Neural cell (in vitro differentiated cells): ENCODE results near the gene NUSAP1. TPM values are rescaled to one million over a fixed set of nuclear protein-coding genes. Genes with fewer than 3 reads are reported as not detected.
"Not testable (repeated sequence)": the region's sequence is repeated elsewhere in the genome, so short reads cannot be mapped to it uniquely, and the experiment has no call there.

ENCODE experiments used
- H2AFZ ChIP-seq: fragments of 200-600, 300-800 bp; sonication (generic), shearing (Covaris generic); 2 replicates; pipeline ENCODE4 v1.6.0; 2014; ENCODE audit warnings: low read depth, mild to moderate bottlenecking, antibody characterized with exemption, low read length, moderate library complexity
- H3F3A ChIP-seq: fragments of 200-600 bp; shearing (Covaris generic); 2 replicates; pipeline ENCODE4 v1.6.1; 2016; ENCODE audit warnings: mild to moderate bottlenecking, moderate library complexity, mixed read lengths, antibody characterized with exemption, low read length; ENCODE audit not compliant: insufficient read depth, poor library complexity, severe bottlenecking
- H3K27ac ChIP-seq: fragments of 200-600, 300-800 bp; sonication (generic), shearing (Covaris generic); 2 replicates; pipeline ENCODE4 v1.5.1; 2014; ENCODE audit warnings: mild to moderate bottlenecking, low read length, moderate library complexity
- H3K27me3 ChIP-seq: fragments of 300-800, 200-600 bp; sonication (generic), shearing (Covaris generic); 2 replicates; pipeline ENCODE4 v1.6.0; 2014; ENCODE audit warnings: mild to moderate bottlenecking, low read depth, low read length, moderate library complexity; ENCODE audit not compliant: insufficient read depth
- H3K36me3 ChIP-seq: fragments of 300-800, 200-600 bp; sonication (generic), shearing (Covaris generic); 2 replicates; pipeline ENCODE4 v1.5.1; 2014; ENCODE audit warnings: mild to moderate bottlenecking, antibody characterized with exemption, low read length, moderate library complexity; ENCODE audit not compliant: insufficient read depth
- H3K4me2 ChIP-seq: fragments of 300-800, 200-600 bp; sonication (generic), shearing (Covaris generic); 2 replicates; pipeline ENCODE4 v1.6.0; 2014; ENCODE audit warnings: mild to moderate bottlenecking, low read length
- H3K4me3 ChIP-seq: fragments of 300-800, 200-600 bp; sonication (generic), shearing (Covaris generic); 2 replicates; pipeline ENCODE4 v1.5.1; 2014; ENCODE audit warnings: mild to moderate bottlenecking, low read length, moderate library complexity
- H3K79me2 ChIP-seq: fragments of 200-600 bp; shearing (Covaris generic); replicated peaks from 2 replicates; pipeline ENCODE4 v1.6.0; 2014; ENCODE audit warnings: mild to moderate bottlenecking, low read length, moderate library complexity; ENCODE audit not compliant: insufficient read depth
- H3K9ac ChIP-seq: fragments of 300-800, 200-600 bp; sonication (generic), shearing (Covaris generic); 2 replicates; pipeline ENCODE4 v1.6.1; 2016; ENCODE audit warnings: mild to moderate bottlenecking, low read length, mixed read lengths
- H3K9me2 ChIP-seq: fragments of 200-600 bp; shearing (Covaris generic); 2 replicates; pipeline ENCODE4 v1.6.1; 2016; ENCODE audit warnings: mild to moderate bottlenecking, low read length, mixed read lengths; ENCODE audit not compliant: insufficient read depth
- H3K9me3 ChIP-seq: fragments of 200-600, 300-800 bp; sonication (generic), shearing (Covaris generic); 2 replicates; pipeline ENCODE4 v1.6.1; 2016; ENCODE audit warnings: mild to moderate bottlenecking, mixed run types, low read length, moderate library complexity, mixed read lengths
- H4K20me1 ChIP-seq: fragments of 200-600 bp; shearing (Covaris generic); 2 replicates; pipeline ENCODE4 v1.6.1; 2016; ENCODE audit warnings: mild to moderate bottlenecking, mixed run types; ENCODE audit not compliant: insufficient read depth
- EP300 ChIP-seq: fragments of 450-650 bp; conservative IDR thresholded peaks from 2 replicates; pipeline ENCODE4 v1.6.1; 2014; ENCODE audit warnings: antibody characterized with exemption, mild to moderate bottlenecking, moderate library complexity; ENCODE audit not compliant: poor library complexity, severe bottlenecking
- EZH2 ChIP-seq: fragments of 200-600, 300-800 bp; shearing (Covaris generic), sonication (generic); IDR thresholded peaks from 2 replicates; pipeline ENCODE4 v1.6.1; 2014; ENCODE audit warnings: antibody characterized with exemption, low read length, borderline replicate concordance, mild to moderate bottlenecking; ENCODE audit not compliant: insufficient read depth, poor library complexity, severe bottlenecking
- MXI1 ChIP-seq: fragments of 450-650 bp; conservative IDR thresholded peaks from 2 replicates; pipeline ENCODE4 v1.6.1; 2014; ENCODE audit warnings: antibody characterized with exemption, mild to moderate bottlenecking; ENCODE audit not compliant: poor library complexity, severe bottlenecking
- POLR2AphosphoS5 ChIP-seq: IDR thresholded peaks from 2 replicates; pipeline ENCODE4 v1.6.1; 2012
- RAD21 ChIP-seq: fragments of 450-650 bp; conservative IDR thresholded peaks from 2 replicates; pipeline ENCODE4 v1.6.1; 2014; ENCODE audit warnings: antibody characterized with exemption, mild to moderate bottlenecking, moderate library complexity
- SMC3 ChIP-seq: fragments of 450-650 bp; conservative IDR thresholded peaks from 2 replicates; pipeline ENCODE4 v1.6.1; 2014; ENCODE audit warnings: antibody characterized with exemption, mild to moderate bottlenecking, moderate library complexity; ENCODE audit not compliant: poor library complexity
- TAF1 ChIP-seq: IDR thresholded peaks from 2 replicates; pipeline ENCODE4 v1.6.1; 2012; ENCODE audit warnings: low read depth
- polyA plus RNA-seq: library from polyadenylated mRNA; depleted of rRNA; stranded (reverse); fragments of >200 nt; gene quantifications from 2 replicates; pipeline ENCODE4 v1.2.3, GENCODE V29; 2014
- TF ChIP-seq, protein P1 (sequence below): IDR thresholded peaks from 2 replicates; pipeline ENCODE4 v1.6.1; 2012; ENCODE audit warnings: borderline replicate concordance
- TF ChIP-seq, protein P2 (sequence below): fragments of 450-650 bp; IDR thresholded peaks from 2 replicates; pipeline ENCODE4 v1.5.1; 2014; ENCODE audit warnings: antibody characterized with exemption, mild to moderate bottlenecking, moderate library complexity; ENCODE audit not compliant: poor library complexity, severe bottlenecking

Gene NUSAP1
- polyA plus RNA-seq, 1 donor from 2014 or later, result 13.6 TPM

DNA sequence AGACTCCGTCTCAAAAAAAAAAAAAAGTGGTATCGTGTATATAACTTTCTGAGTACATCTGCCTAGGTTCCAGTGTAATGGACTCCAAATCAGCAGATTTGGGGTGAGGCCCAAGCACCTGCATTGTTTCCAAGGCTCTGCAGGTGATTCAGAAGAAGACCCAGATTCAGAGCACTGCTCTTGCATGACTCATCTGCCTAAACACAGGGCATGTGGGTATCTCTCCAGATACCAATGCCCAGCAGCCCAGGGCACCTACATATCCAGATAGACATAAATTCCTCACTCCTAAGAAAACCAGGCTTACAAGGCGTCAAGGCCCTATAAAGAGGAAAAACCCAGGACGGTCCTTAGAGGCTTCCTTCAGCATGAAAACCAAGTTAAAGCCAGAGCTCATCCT, 45.3 kb downstream of the NUSAP1 start:
- Histone ChIP-seq H3F3A (no peaks in the 10 kb centered on the region), H3K9me3 (no peaks in the 10 kb centered on the region), H3K27me3 (no peaks in the 10 kb centered on the region), H4K20me1 (no peaks in the 10 kb centered on the region), H3K36me3 (no peaks in the 10 kb centered on the region), H3K9ac (no peak overlapping the region), H3K79me2 (no peaks in the 10 kb centered on the region), H2AFZ (no peak overlapping the region), H3K27ac (no peak overlapping the region), H3K4me2 (no peak overlapping the region), H3K9me2 (no peaks in the 10 kb centered on the region), H3K4me3 (no peak overlapping the region)
- TF ChIP-seq SMC3, result no peak
- TF ChIP-seq, protein P1, sequence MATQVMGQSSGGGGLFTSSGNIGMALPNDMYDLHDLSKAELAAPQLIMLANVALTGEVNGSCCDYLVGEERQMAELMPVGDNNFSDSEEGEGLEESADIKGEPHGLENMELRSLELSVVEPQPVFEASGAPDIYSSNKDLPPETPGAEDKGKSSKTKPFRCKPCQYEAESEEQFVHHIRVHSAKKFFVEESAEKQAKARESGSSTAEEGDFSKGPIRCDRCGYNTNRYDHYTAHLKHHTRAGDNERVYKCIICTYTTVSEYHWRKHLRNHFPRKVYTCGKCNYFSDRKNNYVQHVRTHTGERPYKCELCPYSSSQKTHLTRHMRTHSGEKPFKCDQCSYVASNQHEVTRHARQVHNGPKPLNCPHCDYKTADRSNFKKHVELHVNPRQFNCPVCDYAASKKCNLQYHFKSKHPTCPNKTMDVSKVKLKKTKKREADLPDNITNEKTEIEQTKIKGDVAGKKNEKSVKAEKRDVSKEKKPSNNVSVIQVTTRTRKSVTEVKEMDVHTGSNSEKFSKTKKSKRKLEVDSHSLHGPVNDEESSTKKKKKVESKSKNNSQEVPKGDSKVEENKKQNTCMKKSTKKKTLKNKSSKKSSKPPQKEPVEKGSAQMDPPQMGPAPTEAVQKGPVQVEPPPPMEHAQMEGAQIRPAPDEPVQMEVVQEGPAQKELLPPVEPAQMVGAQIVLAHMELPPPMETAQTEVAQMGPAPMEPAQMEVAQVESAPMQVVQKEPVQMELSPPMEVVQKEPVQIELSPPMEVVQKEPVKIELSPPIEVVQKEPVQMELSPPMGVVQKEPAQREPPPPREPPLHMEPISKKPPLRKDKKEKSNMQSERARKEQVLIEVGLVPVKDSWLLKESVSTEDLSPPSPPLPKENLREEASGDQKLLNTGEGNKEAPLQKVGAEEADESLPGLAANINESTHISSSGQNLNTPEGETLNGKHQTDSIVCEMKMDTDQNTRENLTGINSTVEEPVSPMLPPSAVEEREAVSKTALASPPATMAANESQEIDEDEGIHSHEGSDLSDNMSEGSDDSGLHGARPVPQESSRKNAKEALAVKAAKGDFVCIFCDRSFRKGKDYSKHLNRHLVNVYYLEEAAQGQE, result no peak
- TF ChIP-seq RAD21, result no peak

DNA sequence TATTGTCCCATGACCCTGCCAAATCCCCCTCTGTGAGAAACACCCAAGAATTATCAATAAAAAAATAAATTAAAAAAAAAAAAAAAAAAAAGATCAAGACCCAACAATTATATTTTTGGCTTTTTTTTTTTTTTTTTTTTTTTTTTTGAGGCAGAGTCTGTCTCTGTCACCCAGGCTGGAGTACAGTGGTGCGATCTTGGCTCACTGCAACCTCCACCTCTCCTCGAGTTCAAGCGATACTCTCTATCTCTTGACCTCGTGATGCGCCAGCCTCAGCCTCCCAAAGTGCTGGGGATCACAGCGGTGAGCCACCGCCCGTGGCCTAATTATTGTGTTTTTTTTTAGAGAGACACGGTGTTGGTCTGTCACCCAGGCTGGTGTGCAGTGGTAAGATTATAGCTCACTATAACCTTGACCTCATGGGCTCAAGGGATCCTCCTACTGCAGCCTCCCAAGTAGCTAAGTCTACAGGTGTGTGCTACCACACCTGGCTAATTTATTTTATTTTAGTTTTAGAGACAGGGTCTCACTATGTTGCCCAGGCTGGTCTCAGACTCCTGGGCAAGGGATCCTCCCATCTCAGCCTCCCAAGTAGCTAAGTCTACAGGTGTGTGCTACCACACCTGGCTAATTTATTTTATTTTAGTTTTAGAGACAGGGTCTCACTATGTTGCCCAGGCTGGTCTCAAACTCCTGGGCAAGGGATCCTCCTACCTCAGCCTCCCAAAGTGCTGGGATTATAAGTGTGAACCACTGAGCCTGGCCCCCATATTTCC, 51.5 kb downstream of the NUSAP1 start:
- not testable (repeated sequence) for H3F3A ChIP-seq, H3K4me2 ChIP-seq, H3K79me2 ChIP-seq, H3K9me3 ChIP-seq, H3K4me3 ChIP-seq, H3K9ac ChIP-seq, H3K27ac ChIP-seq, H3K9me2 ChIP-seq, H3K36me3 ChIP-seq, H4K20me1 ChIP-seq, H2AFZ ChIP-seq, H3K27me3 ChIP-seq

DNA sequence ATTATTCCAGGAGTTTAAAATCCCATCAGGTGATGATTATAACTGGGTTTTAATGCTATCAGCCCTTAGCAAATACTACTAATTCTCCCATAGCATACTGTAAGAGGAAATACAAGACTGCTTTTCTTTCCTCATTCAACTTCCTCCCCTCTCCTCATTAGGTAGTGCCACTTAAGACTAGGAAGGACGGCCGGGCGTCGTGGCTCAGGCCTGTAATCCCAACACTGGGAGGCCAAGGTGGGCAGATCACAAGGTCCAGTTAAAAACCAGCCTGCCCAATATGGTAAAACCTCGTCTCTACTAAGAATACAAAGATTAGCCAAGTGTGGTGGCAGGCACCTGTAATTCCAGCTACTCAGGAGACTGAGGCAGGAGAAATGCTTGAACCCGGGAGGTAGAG, 55.0 kb downstream of the NUSAP1 start:
- no peaks in the 10 kb centered on the region for H3K9me2 ChIP-seq

More for the DNA sequence above, 55.0 kb downstream of the NUSAP1 start:
- no peaks in the 10 kb centered on the region for H3K27me3 ChIP-seq
- H4K20me1 ChIP-seq, result no peaks in the 10 kb centered on the region
- TF ChIP-seq, protein P2, sequence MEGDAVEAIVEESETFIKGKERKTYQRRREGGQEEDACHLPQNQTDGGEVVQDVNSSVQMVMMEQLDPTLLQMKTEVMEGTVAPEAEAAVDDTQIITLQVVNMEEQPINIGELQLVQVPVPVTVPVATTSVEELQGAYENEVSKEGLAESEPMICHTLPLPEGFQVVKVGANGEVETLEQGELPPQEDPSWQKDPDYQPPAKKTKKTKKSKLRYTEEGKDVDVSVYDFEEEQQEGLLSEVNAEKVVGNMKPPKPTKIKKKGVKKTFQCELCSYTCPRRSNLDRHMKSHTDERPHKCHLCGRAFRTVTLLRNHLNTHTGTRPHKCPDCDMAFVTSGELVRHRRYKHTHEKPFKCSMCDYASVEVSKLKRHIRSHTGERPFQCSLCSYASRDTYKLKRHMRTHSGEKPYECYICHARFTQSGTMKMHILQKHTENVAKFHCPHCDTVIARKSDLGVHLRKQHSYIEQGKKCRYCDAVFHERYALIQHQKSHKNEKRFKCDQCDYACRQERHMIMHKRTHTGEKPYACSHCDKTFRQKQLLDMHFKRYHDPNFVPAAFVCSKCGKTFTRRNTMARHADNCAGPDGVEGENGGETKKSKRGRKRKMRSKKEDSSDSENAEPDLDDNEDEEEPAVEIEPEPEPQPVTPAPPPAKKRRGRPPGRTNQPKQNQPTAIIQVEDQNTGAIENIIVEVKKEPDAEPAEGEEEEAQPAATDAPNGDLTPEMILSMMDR, result no peak
- no peak for TF ChIP-seq TAF1
- TF ChIP-seq EP300, result no peak
- no peak for TF ChIP-seq POLR2AphosphoS5
- no peak for TF ChIP-seq MXI1
- TF ChIP-seq SMC3, result no peak
- TF ChIP-seq RAD21, result no peak
- no peak for TF ChIP-seq EZH2
- TF ChIP-seq, protein P1, result no peak
- H3K4me2 ChIP-seq, result no peak overlapping the region
- no peaks in the 10 kb centered on the region for H3K36me3 ChIP-seq
- H3K9ac ChIP-seq, result no peak overlapping the region
- no peak overlapping the region for H3K4me3 ChIP-seq
- no peaks in the 10 kb centered on the region for H3K79me2 ChIP-seq
- no peak overlapping the region for H3K27ac ChIP-seq
- H3F3A ChIP-seq, result no peaks in the 10 kb centered on the region
- H3K9me3 ChIP-seq, result no peaks in the 10 kb centered on the region
- H2AFZ ChIP-seq, result no peak overlapping the region
